Measurements from ENCODE around the gene GSTM1. TPM values are rescaled to one million over a fixed set of nuclear protein-coding genes. Genes with fewer than 3 reads are reported as not detected.
"Not testable (repeated sequence)": the region's sequence is repeated elsewhere in the genome, so short reads cannot be mapped to it uniquely, and the experiment has no call there.

The GSTM1 gene
- polyA plus RNA-seq, 3 donors = 13.5 to 27.7 TPM; not detected in 1

- no peaks in the 10 kb centered on the region for H3K79me2 ChIP-seq (ENCODE audit: insufficient read depth, low read length)
- H3K4me3 ChIP-seq (replicated peaks in 1 of 3; ENCODE audit: low read depth in 2 of 3, low read length in 3 of 3) = no peak overlapping the region
- Mint-ChIP-seq H3K9me3 (peaks cover 0 to 8% (median 0%) of the 10 kb centered on the region in 7 donors), H3K27me3 (ENCODE audit: low read depth in 3 of 3) (peaks cover 2 to 8% (median 3%) of the 10 kb centered on the region in 3 donors), H3K27ac (no peak overlapping the region), H3K4me3 (no peak overlapping the region), H3K4me1 (peaks cover 22% of the 10 kb centered on the region), H3K36me3 (no peaks in the 10 kb centered on the region)
- H3K4me2 ChIP-seq (replicated peaks; ENCODE audit: extremely low read depth, low read length, poor library complexity, severe bottlenecking) = no peak overlapping the region
- intact Hi-C loops (cut with micrococcal nuclease) = no loop called here
- H2AFZ ChIP-seq (ENCODE audit: insufficient read depth, low read depth, low read length, poor library complexity, severe bottlenecking) = no peak overlapping the region
- no peaks in the 10 kb centered on the region for H3K9me3 ChIP-seq (replicated peaks in 1 of 2; ENCODE audit: control insufficient read depth in 1 of 2, insufficient read depth in 1 of 2, low read length in 2 of 2)
- H3K27ac ChIP-seq (ENCODE audit: low read depth in 1 of 2, low read length in 2 of 2) = no peak overlapping the region
- no peaks in the 10 kb centered on the region for H3K27me3 ChIP-seq (ENCODE audit: control insufficient read depth in 2 of 2, insufficient read depth in 2 of 2, low read length in 2 of 2)
- TF ChIP-seq, protein P1, sequence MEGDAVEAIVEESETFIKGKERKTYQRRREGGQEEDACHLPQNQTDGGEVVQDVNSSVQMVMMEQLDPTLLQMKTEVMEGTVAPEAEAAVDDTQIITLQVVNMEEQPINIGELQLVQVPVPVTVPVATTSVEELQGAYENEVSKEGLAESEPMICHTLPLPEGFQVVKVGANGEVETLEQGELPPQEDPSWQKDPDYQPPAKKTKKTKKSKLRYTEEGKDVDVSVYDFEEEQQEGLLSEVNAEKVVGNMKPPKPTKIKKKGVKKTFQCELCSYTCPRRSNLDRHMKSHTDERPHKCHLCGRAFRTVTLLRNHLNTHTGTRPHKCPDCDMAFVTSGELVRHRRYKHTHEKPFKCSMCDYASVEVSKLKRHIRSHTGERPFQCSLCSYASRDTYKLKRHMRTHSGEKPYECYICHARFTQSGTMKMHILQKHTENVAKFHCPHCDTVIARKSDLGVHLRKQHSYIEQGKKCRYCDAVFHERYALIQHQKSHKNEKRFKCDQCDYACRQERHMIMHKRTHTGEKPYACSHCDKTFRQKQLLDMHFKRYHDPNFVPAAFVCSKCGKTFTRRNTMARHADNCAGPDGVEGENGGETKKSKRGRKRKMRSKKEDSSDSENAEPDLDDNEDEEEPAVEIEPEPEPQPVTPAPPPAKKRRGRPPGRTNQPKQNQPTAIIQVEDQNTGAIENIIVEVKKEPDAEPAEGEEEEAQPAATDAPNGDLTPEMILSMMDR (IDR thresholded peaks at IDR 0.05) = no peak
- H3K4me1 ChIP-seq (ENCODE audit: control insufficient read depth in 1 of 2, insufficient read depth in 2 of 2, low read length in 2 of 2) = peaks cover 9 to 12% of the 10 kb centered on the region in 2 donors
- no peaks in the 10 kb centered on the region for H3K36me3 ChIP-seq (replicated peaks in 1 of 2; ENCODE audit: control insufficient read depth in 1 of 2, insufficient read depth in 2 of 2, low read length in 2 of 2)
- WGBS (ENCODE audit: insufficient coverage) = 100% methylated on average over 3 of the region's 5 CpGs
- no peak overlapping the region for H3K9ac ChIP-seq (ENCODE audit: insufficient read depth, low read length, poor library complexity, severe bottlenecking)
- no peak for DNase-seq
- H4K20me1 ChIP-seq (ENCODE audit: insufficient read depth, low read length) = no peaks in the 10 kb centered on the region
These were observed 16.6 kb upstream of the GSTM1 start for GRCh38 chr1:109671067-109671466.

DNA sequence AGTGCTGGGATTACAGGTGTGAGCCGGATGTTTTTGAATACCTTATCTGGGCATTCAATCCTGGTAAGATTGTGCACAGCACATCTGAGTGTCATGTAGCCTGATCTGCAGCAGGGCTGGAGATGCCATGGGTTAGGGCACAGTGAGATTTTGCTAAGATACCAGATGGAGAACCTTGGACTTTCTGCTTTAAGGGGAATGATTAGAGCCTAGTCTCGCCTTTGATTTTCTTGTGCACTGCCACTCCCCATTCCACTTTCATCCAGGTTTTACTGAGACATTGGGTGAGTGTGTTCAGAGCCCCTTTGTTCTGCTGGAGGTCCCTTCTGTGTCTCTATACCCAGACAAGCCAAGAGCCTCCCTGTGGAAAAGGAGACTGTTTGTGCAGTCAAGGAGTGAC is 13.8 kb upstream of the GSTM1 start:
- H3K4me2 ChIP-seq (replicated peaks; ENCODE audit: extremely low read depth, low read length, poor library complexity, severe bottlenecking); H3K27ac Mint-ChIP-seq; intact Hi-C loops (cut with micrococcal nuclease); H3K4me3 ChIP-seq (replicated peaks in 1 of 3; ENCODE audit: low read depth in 2 of 3, low read length in 3 of 3); H3K9me3 ChIP-seq (replicated peaks in 1 of 2; ENCODE audit: control insufficient read depth in 1 of 2, insufficient read depth in 1 of 2, low read length in 2 of 2); H3K4me1 Mint-ChIP-seq; H3K27ac ChIP-seq (ENCODE audit: low read depth in 1 of 2, low read length in 2 of 2); H3K36me3 ChIP-seq (replicated peaks in 1 of 2; ENCODE audit: control insufficient read depth in 1 of 2, insufficient read depth in 2 of 2, low read length in 2 of 2); H3K9ac ChIP-seq (ENCODE audit: insufficient read depth, low read length, poor library complexity, severe bottlenecking); H3K4me3 Mint-ChIP-seq; H3K79me2 ChIP-seq (ENCODE audit: insufficient read depth, low read length); H3K27me3 ChIP-seq (ENCODE audit: control insufficient read depth in 2 of 2, insufficient read depth in 2 of 2, low read length in 2 of 2); H4K20me1 ChIP-seq (ENCODE audit: insufficient read depth, low read length); H3K9me3 Mint-ChIP-seq; H3K27me3 Mint-ChIP-seq (ENCODE audit: low read depth in 3 of 3); DNase-seq; H3K36me3 Mint-ChIP-seq; H2AFZ ChIP-seq (ENCODE audit: insufficient read depth, low read depth, low read length, poor library complexity, severe bottlenecking); H3K4me1 ChIP-seq (ENCODE audit: control insufficient read depth in 1 of 2, insufficient read depth in 2 of 2, low read length in 2 of 2): not testable (repeated sequence)
- WGBS (ENCODE audit: insufficient coverage) = 100% methylated on average over 1 of the region's 2 CpGs

DNA sequence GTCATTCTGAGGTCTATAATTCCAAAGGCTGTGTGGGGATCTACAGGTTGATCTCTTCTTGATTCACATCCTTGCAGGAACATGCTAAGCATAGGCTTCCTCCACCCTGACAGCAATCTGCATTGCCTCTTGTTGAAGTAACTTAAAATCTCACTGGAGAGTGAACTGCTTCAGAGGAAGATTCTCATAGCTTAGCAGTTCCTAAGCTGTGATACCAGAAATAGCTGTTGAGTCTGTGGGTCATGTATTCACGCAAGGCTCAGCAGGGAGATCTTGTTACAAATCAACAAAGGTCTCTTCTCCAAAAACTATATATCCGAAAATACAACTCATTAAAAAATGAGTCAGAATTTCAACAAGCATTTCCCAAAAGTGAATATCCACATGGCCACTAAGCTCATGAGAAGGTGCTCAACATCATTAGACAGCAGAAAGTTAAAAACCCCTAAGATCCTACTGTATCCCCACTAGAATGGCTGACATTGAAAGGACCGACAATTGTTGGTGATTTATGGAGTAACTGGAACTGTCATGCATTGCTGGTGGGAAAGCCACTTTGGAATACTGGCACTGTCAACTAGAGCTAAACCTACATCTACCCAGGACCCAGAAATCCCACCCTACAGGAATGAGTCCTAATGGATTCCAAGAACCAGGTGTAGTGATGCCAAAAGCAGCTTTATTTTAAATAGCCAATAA is 10.8 kb upstream of the GSTM1 start:
- no CpG with 5 or more reads among the region's 3 CpGs for WGBS (ENCODE audit: insufficient coverage)
- H2AFZ ChIP-seq (ENCODE audit: insufficient read depth, low read depth, low read length, poor library complexity, severe bottlenecking); H3K27me3 Mint-ChIP-seq (ENCODE audit: low read depth in 3 of 3); H3K4me2 ChIP-seq (replicated peaks; ENCODE audit: extremely low read depth, low read length, poor library complexity, severe bottlenecking); H3K4me3 Mint-ChIP-seq; DNase-seq; H3K9me3 Mint-ChIP-seq; H3K9me3 ChIP-seq (replicated peaks in 1 of 2; ENCODE audit: control insufficient read depth in 1 of 2, insufficient read depth in 1 of 2, low read length in 2 of 2); H3K9ac ChIP-seq (ENCODE audit: insufficient read depth, low read length, poor library complexity, severe bottlenecking); H3K79me2 ChIP-seq (ENCODE audit: insufficient read depth, low read length); H3K4me1 ChIP-seq (ENCODE audit: control insufficient read depth in 1 of 2, insufficient read depth in 2 of 2, low read length in 2 of 2); H3K4me1 Mint-ChIP-seq; H3K36me3 ChIP-seq (replicated peaks in 1 of 2; ENCODE audit: control insufficient read depth in 1 of 2, insufficient read depth in 2 of 2, low read length in 2 of 2); H3K4me3 ChIP-seq (replicated peaks in 1 of 3; ENCODE audit: low read depth in 2 of 3, low read length in 3 of 3); H3K36me3 Mint-ChIP-seq; intact Hi-C loops (cut with micrococcal nuclease); H4K20me1 ChIP-seq (ENCODE audit: insufficient read depth, low read length); H3K27ac ChIP-seq (ENCODE audit: low read depth in 1 of 2, low read length in 2 of 2); H3K27me3 ChIP-seq (ENCODE audit: control insufficient read depth in 2 of 2, insufficient read depth in 2 of 2, low read length in 2 of 2); H3K27ac Mint-ChIP-seq: not testable (repeated sequence)

All from CD14-positive monocyte (primary cell).